Endodermal cell (in vitro differentiated cells): ENCODE results near the gene ITGB1. TPM values are rescaled to one million over a fixed set of nuclear protein-coding genes. Genes with fewer than 3 reads are reported as not detected.

Experiments
- DNase-seq: peaks from one replicate; pipeline ENCODE4 v3.0.0-alpha.2; 2017
- H3K27ac ChIP-seq: 2 replicates; pipeline ENCODE4 v1.5.1; 2013; ENCODE audit warnings: mild to moderate bottlenecking, low read depth, low read length, moderate library complexity
- H3K27me3 ChIP-seq: 2 replicates; pipeline ENCODE4 v1.6.1; 2013; ENCODE audit warnings: mild to moderate bottlenecking, low read length, moderate library complexity; ENCODE audit not compliant: insufficient read depth, control insufficient read depth, poor library complexity, severe bottlenecking
- H3K36me3 ChIP-seq: 2 replicates; pipeline ENCODE4 v1.7.0; 2013; ENCODE audit warnings: mild to moderate bottlenecking, low read length, moderate library complexity; ENCODE audit not compliant: control insufficient read depth, insufficient read depth
- H3K4me1 ChIP-seq: one replicate; pipeline ENCODE4 v1.7.0; 2013; ENCODE audit warnings: low read length; ENCODE audit not compliant: control insufficient read depth, insufficient read depth
- H3K4me3 ChIP-seq: 2 replicates; pipeline ENCODE4 v1.5.1; 2013; ENCODE audit warnings: mild to moderate bottlenecking, low read length, moderate library complexity
- H3K9ac ChIP-seq: 2 replicates; pipeline ENCODE4 v1.6.1; 2013; ENCODE audit warnings: mild to moderate bottlenecking, low read length, moderate library complexity; ENCODE audit not compliant: poor library complexity, severe bottlenecking; ENCODE audit errors: extremely low read depth
- H3K9me3 ChIP-seq: 2 replicates; pipeline ENCODE4 v1.6.1; 2013; ENCODE audit warnings: mild to moderate bottlenecking, low read length, moderate library complexity; ENCODE audit not compliant: control insufficient read depth
- H3K27ac Mint-ChIP-seq: 2 replicates; pipeline ENCODE4 v1.8.0; 2020; ENCODE audit warnings: mixed read lengths
- H3K27me3 Mint-ChIP-seq: 2 replicates; pipeline ENCODE4 v1.8.0; 2021; ENCODE audit warnings: mild to moderate bottlenecking, mixed read lengths; ENCODE audit not compliant: insufficient read depth
- H3K36me3 Mint-ChIP-seq: 2 replicates; pipeline ENCODE4 v1.8.0; 2020; ENCODE audit warnings: low read depth, mixed read lengths
- H3K4me1 Mint-ChIP-seq: 2 replicates; pipeline ENCODE4 v1.8.0; 2020; ENCODE audit warnings: mixed read lengths
- H3K4me3 Mint-ChIP-seq: 2 replicates; pipeline ENCODE4 v1.8.0; 2020; ENCODE audit warnings: mild to moderate bottlenecking, moderate library complexity, mixed read lengths
- H3K9me3 Mint-ChIP-seq: 2 replicates; pipeline ENCODE4 v1.8.0; 2020; ENCODE audit warnings: mild to moderate bottlenecking, mixed read lengths
- WGBS, 2 experiments: methylation state at CpG; one replicate each; pipeline versions ENCODE4 v1.1.5 to v1.1.7; 2013; ENCODE audit warnings: missing lambda C conversion rate in 2 of 2, mixed read lengths in 1 of 2; ENCODE audit not compliant: insufficient coverage in 1 of 2, insufficient read length in 1 of 2; 5-methylcytosine and 5-hydroxymethylcytosine counted together
- total RNA-seq, 2 donors: library from RNA; stranded (reverse); fragmentation: NEBNext Ultra II Directional in 1 of 2; extraction: Animal tissue kit (Norgen Biotek cat#: 25700) in 1 of 2; gene quantifications; 2 replicates in 1 of 2; 3 replicates in 1 of 2; pipeline ENCODE4 v1.2.1, GENCODE V29; 2021
- TF ChIP-seq, protein P1 (sequence below): fragments of 200-600 bp; sonication (generic); conservative IDR thresholded peaks from 2 replicates; pipeline ENCODE4 v1.5.0; 2021; ENCODE audit warnings: antibody characterized with exemption, mild to moderate bottlenecking

ITGB1 gene
- total RNA-seq, 2 donors from 2014 or later, result 239 to 285 TPM

DNA sequence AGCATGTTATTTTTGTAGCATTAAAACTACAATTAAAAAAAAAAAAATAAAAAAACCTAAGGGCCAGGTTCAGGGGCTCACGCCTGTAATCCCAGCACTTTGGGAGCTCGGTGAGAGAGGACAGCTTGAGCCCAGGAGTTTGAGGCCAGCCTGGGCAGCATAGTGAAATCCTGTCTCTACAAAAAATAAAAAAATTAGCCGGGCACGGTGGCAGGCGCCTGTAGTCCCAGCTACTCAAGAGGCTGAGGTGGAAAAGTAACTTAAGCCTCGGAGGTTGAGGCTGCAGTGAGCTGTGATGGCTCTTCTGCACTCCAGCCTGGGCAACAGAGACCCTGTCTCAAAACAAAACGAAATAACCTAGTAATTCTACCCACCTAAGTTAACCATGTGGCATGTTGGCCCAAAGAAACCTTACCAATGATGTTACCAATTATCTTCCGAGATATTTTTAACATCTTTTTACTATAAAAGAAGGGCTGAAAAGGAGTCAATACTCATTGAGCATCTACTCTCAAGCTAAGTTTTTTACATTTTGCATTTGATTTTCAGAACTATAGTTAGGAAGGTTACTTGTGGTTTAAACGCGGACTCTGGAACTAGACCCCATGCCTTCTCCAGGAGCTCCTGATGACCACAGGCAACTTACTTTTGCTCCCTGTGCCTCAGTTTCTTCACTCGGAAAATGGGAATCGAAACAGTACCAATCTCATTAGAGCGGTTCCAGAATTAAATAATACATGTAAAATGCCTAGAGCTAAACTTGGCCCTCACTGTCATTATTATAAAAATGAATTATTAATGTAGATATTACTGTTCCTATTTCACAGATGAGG is 1.4 kb downstream of the ITGB1 start:
- H3K4me1 Mint-ChIP-seq, result peaks cover 68% of the 10 kb centered on the region
- Histone ChIP-seq H3K36me3 (no peaks in the 10 kb centered on the region), H3K4me1 (peaks cover 15% of the 10 kb centered on the region), H3K27ac (no peak overlapping the region), H3K9ac (peak overlapping the region; percentile 84), H3K9me3 (no peaks in the 10 kb centered on the region), H3K27me3 (no peaks in the 10 kb centered on the region), H3K4me3 (peak overlapping the region; percentile 88)
- TF ChIP-seq, protein P1, sequence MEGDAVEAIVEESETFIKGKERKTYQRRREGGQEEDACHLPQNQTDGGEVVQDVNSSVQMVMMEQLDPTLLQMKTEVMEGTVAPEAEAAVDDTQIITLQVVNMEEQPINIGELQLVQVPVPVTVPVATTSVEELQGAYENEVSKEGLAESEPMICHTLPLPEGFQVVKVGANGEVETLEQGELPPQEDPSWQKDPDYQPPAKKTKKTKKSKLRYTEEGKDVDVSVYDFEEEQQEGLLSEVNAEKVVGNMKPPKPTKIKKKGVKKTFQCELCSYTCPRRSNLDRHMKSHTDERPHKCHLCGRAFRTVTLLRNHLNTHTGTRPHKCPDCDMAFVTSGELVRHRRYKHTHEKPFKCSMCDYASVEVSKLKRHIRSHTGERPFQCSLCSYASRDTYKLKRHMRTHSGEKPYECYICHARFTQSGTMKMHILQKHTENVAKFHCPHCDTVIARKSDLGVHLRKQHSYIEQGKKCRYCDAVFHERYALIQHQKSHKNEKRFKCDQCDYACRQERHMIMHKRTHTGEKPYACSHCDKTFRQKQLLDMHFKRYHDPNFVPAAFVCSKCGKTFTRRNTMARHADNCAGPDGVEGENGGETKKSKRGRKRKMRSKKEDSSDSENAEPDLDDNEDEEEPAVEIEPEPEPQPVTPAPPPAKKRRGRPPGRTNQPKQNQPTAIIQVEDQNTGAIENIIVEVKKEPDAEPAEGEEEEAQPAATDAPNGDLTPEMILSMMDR, result no peak
- 11 to 12% methylated on average over 9 to 13 of the region's 13 CpGs for WGBS, 2 experiments
- H3K27ac Mint-ChIP-seq, result peak overlapping the region; percentile 34
- no peaks in the 10 kb centered on the region for H3K27me3 Mint-ChIP-seq
- no peaks in the 10 kb centered on the region for H3K36me3 Mint-ChIP-seq
- DNase-seq, result no peak
- H3K9me3 Mint-ChIP-seq, result no peaks in the 10 kb centered on the region
- peak overlapping the region; percentile 93 for H3K4me3 Mint-ChIP-seq

DNA sequence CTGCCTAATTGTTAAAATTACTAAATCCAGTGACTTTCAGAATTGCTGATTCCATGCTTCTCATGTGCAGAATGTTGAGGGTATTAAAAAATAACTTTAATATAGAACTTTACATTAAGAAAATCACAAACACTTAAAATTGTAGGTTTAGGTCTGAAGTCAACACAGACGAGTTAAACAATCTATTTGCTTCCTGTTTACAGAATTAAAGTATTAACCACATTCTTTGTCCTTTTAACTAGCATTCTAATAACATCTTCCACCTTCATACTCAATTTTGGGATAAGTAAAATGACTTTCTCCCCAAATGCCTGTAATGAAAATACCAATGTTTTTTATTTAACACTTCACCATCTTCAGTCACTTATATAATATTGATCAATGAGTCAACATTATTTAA is 2.2 kb downstream of the ITGB1 start:
- no peaks in the 10 kb centered on the region for H3K36me3 ChIP-seq
- no peaks in the 10 kb centered on the region for H3K27me3 Mint-ChIP-seq

DNA sequence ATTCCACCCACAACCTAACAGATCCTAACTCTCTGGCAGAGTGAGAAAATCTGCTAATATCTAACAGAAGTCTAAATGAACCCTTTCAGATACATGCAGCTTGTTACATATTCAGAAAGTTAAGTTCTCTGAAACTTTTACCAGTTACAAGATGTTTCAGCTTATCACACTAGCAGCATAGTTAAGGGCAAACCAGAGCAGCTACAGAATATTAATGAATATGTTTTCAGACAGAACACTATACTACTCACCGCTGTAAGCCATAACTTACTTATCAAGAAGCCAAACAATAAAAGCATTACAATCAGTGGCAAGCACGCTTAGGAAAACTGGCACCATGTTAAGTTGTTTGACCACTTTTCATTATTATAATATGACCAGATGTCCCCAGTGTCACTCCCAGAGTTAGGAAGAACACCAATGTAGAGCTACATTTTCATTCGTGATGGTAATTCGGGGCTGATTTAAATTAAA is 2.7 kb downstream of the ITGB1 start:
- WGBS, 2 experiments, result 57 to 60% methylated on average over 3 to 4 of the region's 4 CpGs
- Histone ChIP-seq H3K4me1 (peaks cover 18% of the 10 kb centered on the region), H3K27me3 (no peaks in the 10 kb centered on the region), H3K27ac (no peak overlapping the region), H3K9me3 (no peaks in the 10 kb centered on the region), H3K4me3 (peak overlapping the region; percentile 88), H3K9ac (peak overlapping the region; percentile 84), H3K36me3 (no peaks in the 10 kb centered on the region)
- Mint-ChIP-seq H3K27me3 (no peaks in the 10 kb centered on the region), H3K36me3 (no peaks in the 10 kb centered on the region), H3K27ac (peak overlapping the region; percentile 45), H3K4me3 (peak overlapping the region; percentile 93), H3K9me3 (no peaks in the 10 kb centered on the region), H3K4me1 (peaks cover 76% of the 10 kb centered on the region)
- TF ChIP-seq, protein P1, result no peak
- no peak for DNase-seq

More for the DNA sequence above, 2.2 kb downstream of the ITGB1 start:
- Histone ChIP-seq H3K9ac (peak overlapping the region; percentile 84), H3K9me3 (no peaks in the 10 kb centered on the region), H3K27ac (no peak overlapping the region), H3K4me3 (peak overlapping the region; percentile 88), H3K4me1 (peaks cover 18% of the 10 kb centered on the region), H3K27me3 (no peaks in the 10 kb centered on the region)
- DNase-seq, result no peak
- Mint-ChIP-seq H3K27ac (peak overlapping the region; percentile 34), H3K4me1 (peaks cover 72% of the 10 kb centered on the region), H3K4me3 (peak overlapping the region; percentile 93), H3K9me3 (no peaks in the 10 kb centered on the region), H3K36me3 (no peaks in the 10 kb centered on the region)
- TF ChIP-seq, protein P1, result no peak
- WGBS, 2 experiments, result 23 to 60% methylated on average over 1 of the region's 1 CpG
